Smooth muscle cell (in vitro differentiated cells): ENCODE results near the gene RRAGB. TPM values are rescaled to one million over a fixed set of nuclear protein-coding genes. Genes with fewer than 3 reads are reported as not detected.
"Not testable (repeated sequence)": the region's sequence is repeated elsewhere in the genome, so short reads cannot be mapped to it uniquely, and the experiment has no call there.

ENCODE experiments used
- DNase-seq: peaks from one replicate; lab custom pipeline; 2025; ENCODE audit not compliant: unreplicated experiment; lab: John Stamatoyannopoulos, UW
- H2AFZ ChIP-seq: fragments of 200-600 bp; sonication (generic); 2 replicates; pipeline ENCODE4 v1.6.0; 2016; ENCODE audit warnings: antibody characterized with exemption, low read depth, mild to moderate bottlenecking
- H3F3A ChIP-seq: fragments of 200-600 bp; sonication (generic); 2 replicates; pipeline ENCODE4 v1.6.0; 2017; ENCODE audit warnings: antibody characterized with exemption, low read depth
- H3K27ac ChIP-seq: fragments of 200-600 bp; sonication (generic); 2 replicates; pipeline ENCODE4 v1.5.1; 2016; ENCODE audit warnings: low read depth, mild to moderate bottlenecking
- H3K27me3 ChIP-seq: fragments of 200-600 bp; sonication (generic); 2 replicates; pipeline ENCODE4 v1.6.1; 2016; ENCODE audit warnings: low read depth, mild to moderate bottlenecking
- H3K36me3 ChIP-seq: fragments of 200-600 bp; sonication (generic); 2 replicates; pipeline ENCODE4 v1.5.1; 2016; ENCODE audit warnings: low read depth
- H3K4me1 ChIP-seq: fragments of 200-600 bp; sonication (generic); 2 replicates; pipeline ENCODE4 v1.5.1; 2016; ENCODE audit warnings: low read depth
- H3K4me2 ChIP-seq: fragments of 200-600 bp; sonication (generic); 2 replicates; pipeline ENCODE4 v1.6.0; 2016; ENCODE audit warnings: mild to moderate bottlenecking
- H3K4me3 ChIP-seq: fragments of 200-600 bp; sonication (generic); 2 replicates; pipeline ENCODE4 v1.5.1; 2016; ENCODE audit warnings: mild to moderate bottlenecking
- H3K79me2 ChIP-seq: fragments of 200-600 bp; sonication (generic); 2 replicates; pipeline ENCODE4 v1.6.0; 2016; ENCODE audit warnings: low read depth, mild to moderate bottlenecking
- H3K9ac ChIP-seq: fragments of 200-600 bp; sonication (generic); 2 replicates; pipeline ENCODE4 v1.6.0; 2016; ENCODE audit warnings: low read depth
- H3K9me3 ChIP-seq: fragments of 200-600 bp; sonication (generic); replicated peaks from 2 replicates; pipeline ENCODE4 v1.5.1; 2016; ENCODE audit warnings: low read depth
- H4K20me1 ChIP-seq: fragments of 200-600 bp; sonication (generic); 2 replicates; pipeline ENCODE4 v1.6.0; 2016; ENCODE audit warnings: low read depth
- WGBS: methylation state at CpG from one replicate; pipeline ENCODE4 v1.1.7; 2016; ENCODE audit warnings: low lambda C conversion rate; 5-methylcytosine and 5-hydroxymethylcytosine counted together
- polyA plus RNA-seq: library from polyadenylated mRNA; unstranded; fragments of >200 nt; fragmentation: Nextera tagmentation; extraction: Ambion mirVana; gene quantifications from 2 replicates; pipeline ENCODE4 v1.2.1, GENCODE V29; 2016
- total RNA-seq: library from RNA; depleted of rRNA; stranded (reverse); fragments of >200 nt; gene quantifications from 2 replicates; pipeline ENCODE4 v1.2.3, GENCODE V29; 2014
- TF ChIP-seq, protein P1 (sequence below): fragments of 200-600 bp; sonication (generic); IDR thresholded peaks from 2 replicates; pipeline ENCODE4 v1.5.1; 2017; ENCODE audit warnings: borderline replicate concordance, mild to moderate bottlenecking, antibody characterized with exemption; ENCODE audit not compliant: insufficient read depth, poor library complexity, severe bottlenecking

The RRAGB gene
- total and polyA plus RNA-seq, 2 experiments from 2014 or later, result 21.3 to 26.0 TPM

- peak overlapping the region; percentile 68 for H3K27ac ChIP-seq
- peaks cover 7% of the 10 kb centered on the region for H3K36me3 ChIP-seq
- H3K79me2 ChIP-seq, result no peaks in the 10 kb centered on the region
- peaks cover 3% of the 10 kb centered on the region for H3K4me1 ChIP-seq
- WGBS, result 58% methylated on average over 4 of the region's 4 CpGs
- no peaks in the 10 kb centered on the region for H4K20me1 ChIP-seq
- TF ChIP-seq, protein P1, sequence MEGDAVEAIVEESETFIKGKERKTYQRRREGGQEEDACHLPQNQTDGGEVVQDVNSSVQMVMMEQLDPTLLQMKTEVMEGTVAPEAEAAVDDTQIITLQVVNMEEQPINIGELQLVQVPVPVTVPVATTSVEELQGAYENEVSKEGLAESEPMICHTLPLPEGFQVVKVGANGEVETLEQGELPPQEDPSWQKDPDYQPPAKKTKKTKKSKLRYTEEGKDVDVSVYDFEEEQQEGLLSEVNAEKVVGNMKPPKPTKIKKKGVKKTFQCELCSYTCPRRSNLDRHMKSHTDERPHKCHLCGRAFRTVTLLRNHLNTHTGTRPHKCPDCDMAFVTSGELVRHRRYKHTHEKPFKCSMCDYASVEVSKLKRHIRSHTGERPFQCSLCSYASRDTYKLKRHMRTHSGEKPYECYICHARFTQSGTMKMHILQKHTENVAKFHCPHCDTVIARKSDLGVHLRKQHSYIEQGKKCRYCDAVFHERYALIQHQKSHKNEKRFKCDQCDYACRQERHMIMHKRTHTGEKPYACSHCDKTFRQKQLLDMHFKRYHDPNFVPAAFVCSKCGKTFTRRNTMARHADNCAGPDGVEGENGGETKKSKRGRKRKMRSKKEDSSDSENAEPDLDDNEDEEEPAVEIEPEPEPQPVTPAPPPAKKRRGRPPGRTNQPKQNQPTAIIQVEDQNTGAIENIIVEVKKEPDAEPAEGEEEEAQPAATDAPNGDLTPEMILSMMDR, result no peak
- no peak for DNase-seq
- no peaks in the 10 kb centered on the region for H3K27me3 ChIP-seq
- H3K9me3 ChIP-seq, result no peaks in the 10 kb centered on the region
- no peaks in the 10 kb centered on the region for H3F3A ChIP-seq
- no peak overlapping the region for H2AFZ ChIP-seq
- H3K4me2 ChIP-seq, result peak overlapping the region; percentile 60
- H3K4me3 ChIP-seq, result no peak overlapping the region
- H3K9ac ChIP-seq, result no peak overlapping the region
Measured at GRCh38 chrX:55758033-55758432, 40.5 kb downstream of the RRAGB start.

DNA sequence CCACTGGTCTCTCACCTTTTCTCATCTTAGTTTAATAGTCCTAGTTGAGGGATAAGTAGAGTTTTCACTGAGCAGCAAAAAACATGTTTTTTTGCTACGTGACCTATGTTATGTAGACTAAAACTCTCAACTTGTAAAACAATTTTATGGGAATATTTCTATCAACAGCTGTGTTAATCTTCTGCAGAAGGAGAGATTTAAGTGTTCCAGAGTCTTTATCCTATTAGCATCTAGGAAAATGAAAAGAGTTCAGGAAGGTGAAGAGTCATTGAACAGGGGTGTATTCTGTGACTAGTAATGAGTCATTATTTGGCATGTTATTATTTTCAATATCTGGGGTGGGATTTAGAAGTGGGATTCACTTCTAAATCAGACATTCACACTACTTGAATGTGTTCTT lies 41.9 kb downstream of the RRAGB start:
- no peak for DNase-seq
- H3K9me3 ChIP-seq, result no peaks in the 10 kb centered on the region
- no peaks in the 10 kb centered on the region for H3K79me2 ChIP-seq
- H2AFZ ChIP-seq, result no peak overlapping the region
- H3K4me1 ChIP-seq, result peaks cover 3% of the 10 kb centered on the region
- H3K27me3 ChIP-seq, result no peaks in the 10 kb centered on the region
- H3K36me3 ChIP-seq, result peaks cover 7% of the 10 kb centered on the region
- H3F3A ChIP-seq, result no peaks in the 10 kb centered on the region
- no peak overlapping the region for H3K4me3 ChIP-seq
- no peak overlapping the region for H3K4me2 ChIP-seq
- peak overlapping the region; percentile 46 for H3K27ac ChIP-seq
- H3K9ac ChIP-seq, result no peak overlapping the region
- H4K20me1 ChIP-seq, result no peaks in the 10 kb centered on the region
- WGBS, result 63% methylated on average over 1 of the region's 1 CpG
- TF ChIP-seq, protein P1, result no peak

GRCh38 chrX:55767100-55767499 lies 49.6 kb downstream of the RRAGB start:
- no peak overlapping the region for H2AFZ ChIP-seq
- no peak for DNase-seq
- TF ChIP-seq, protein P1, result no peak
- no peaks in the 10 kb centered on the region for H3K27me3 ChIP-seq
- no peaks in the 10 kb centered on the region for H3K9me3 ChIP-seq
- no peak overlapping the region for H3K4me2 ChIP-seq
- H3K36me3 ChIP-seq, result peaks cover 7% of the 10 kb centered on the region
- no peak overlapping the region for H3K9ac ChIP-seq
- H3K4me3 ChIP-seq, result no peak overlapping the region
- H3K4me1 ChIP-seq, result no peaks in the 10 kb centered on the region
- no peaks in the 10 kb centered on the region for H3F3A ChIP-seq
- no peaks in the 10 kb centered on the region for H3K79me2 ChIP-seq
- no peaks in the 10 kb centered on the region for H4K20me1 ChIP-seq
- H3K27ac ChIP-seq, result no peak overlapping the region
- 50% methylated on average over 1 of the region's 1 CpG for WGBS

- H3K36me3 ChIP-seq, H3K4me3 ChIP-seq, H4K20me1 ChIP-seq, H3F3A ChIP-seq, H3K9me3 ChIP-seq, H3K4me2 ChIP-seq, DNase-seq, H3K27ac ChIP-seq, H3K79me2 ChIP-seq, H3K9ac ChIP-seq, H3K4me1 ChIP-seq, H3K27me3 ChIP-seq, H2AFZ ChIP-seq: not testable (repeated sequence)
- WGBS, result 40% methylated on average over 6 of the region's 6 CpGs
Measured at GRCh38 chrX:55774419-55774818, 56.9 kb downstream of the RRAGB start.
